SU-DHL-6 (cell line): Measurements from ENCODE around the gene COPS9.

Source experiments
- H2AFZ ChIP-seq: fragments of 200-600 bp; sonication (generic); 2 replicates; pipeline ENCODE4 v1.6.1; 2014; ENCODE audit warnings: low read depth, mild to moderate bottlenecking, moderate library complexity, mixed read lengths, antibody characterized with exemption, low read length; ENCODE audit not compliant: severe bottlenecking
- H3F3A ChIP-seq: fragments of 200-600 bp; shearing (Covaris generic); 2 replicates; pipeline ENCODE4 v1.6.0; 2016; ENCODE audit warnings: antibody characterized with exemption, mild to moderate bottlenecking; ENCODE audit not compliant: insufficient read depth
- H3K27ac ChIP-seq: fragments of 200-600 bp; sonication (generic); 2 replicates; pipeline ENCODE4 v1.5.1; 2016; ENCODE audit warnings: low read depth, mild to moderate bottlenecking, low read length, moderate library complexity, mixed read lengths
- H3K27me3 ChIP-seq: fragments of 200-600 bp; sonication (generic), shearing (Covaris generic); 2 replicates; pipeline ENCODE4 v1.6.0; 2014; ENCODE audit warnings: mild to moderate bottlenecking, low read length
- H3K36me3 ChIP-seq: fragments of 200-600 bp; sonication (generic); 2 replicates; pipeline ENCODE4 v1.6.1; 2014; ENCODE audit warnings: mild to moderate bottlenecking, low read length, mixed read lengths
- H3K4me2 ChIP-seq: fragments of 300-600, 200-600 bp; shearing (Covaris generic), sonication (generic); 2 replicates; pipeline ENCODE4 v1.6.0; 2014; ENCODE audit warnings: low read length, low read depth, mild to moderate bottlenecking; ENCODE audit not compliant: poor library complexity, severe bottlenecking
- H3K4me3 ChIP-seq: fragments of 200-600 bp; sonication (generic); 2 replicates; pipeline ENCODE4 v1.5.1; 2014; ENCODE audit warnings: antibody characterized with exemption, low read length, mild to moderate bottlenecking, mixed read lengths; ENCODE audit not compliant: insufficient read depth, poor library complexity, severe bottlenecking
- H3K79me2 ChIP-seq: fragments of 200-600 bp; sonication (generic); 2 replicates; pipeline ENCODE4 v1.6.1; 2014; ENCODE audit warnings: mild to moderate bottlenecking, low read length, moderate library complexity; ENCODE audit not compliant: insufficient read depth
- H3K9ac ChIP-seq: fragments of 200-600 bp; sonication (generic); 2 replicates; pipeline ENCODE4 v1.7.0; 2014; ENCODE audit warnings: mild to moderate bottlenecking, low read length
- H3K9me2 ChIP-seq: fragments of 200-600 bp; sonication (generic); replicated peaks from 2 replicates; pipeline ENCODE4 v1.6.1; 2014; ENCODE audit warnings: low read length; ENCODE audit not compliant: insufficient read depth
- H3K9me3 ChIP-seq: fragments of 200-600 bp; sonication (generic); 2 replicates; pipeline ENCODE4 v1.6.1; 2014; ENCODE audit warnings: low read length, mixed read lengths; ENCODE audit not compliant: insufficient read depth
- H4K20me1 ChIP-seq: fragments of 200-600 bp; sonication (generic); 2 replicates; pipeline ENCODE4 v1.6.1; 2014; ENCODE audit warnings: low read depth, mild to moderate bottlenecking, antibody characterized with exemption, low read length, moderate library complexity, mixed read lengths
- EZH2phosphoT487 ChIP-seq: fragments of 200-600 bp; sonication (generic), shearing (Covaris generic); conservative IDR thresholded peaks from 2 replicates; pipeline ENCODE4 v1.6.1; 2018; ENCODE audit warnings: mild to moderate bottlenecking, antibody characterized with exemption, low read length, moderate library complexity, mixed read lengths
- TF ChIP-seq, protein P1 (sequence below): fragments of 200-600 bp; sonication (generic); IDR thresholded peaks from one replicate; pipeline ENCODE4 v1.5.1; 2017; ENCODE audit warnings: antibody characterized with exemption, mild to moderate bottlenecking, low read length, moderate library complexity; ENCODE audit not compliant: insufficient read depth, poor library complexity, severe bottlenecking

Gene COPS9

DNA sequence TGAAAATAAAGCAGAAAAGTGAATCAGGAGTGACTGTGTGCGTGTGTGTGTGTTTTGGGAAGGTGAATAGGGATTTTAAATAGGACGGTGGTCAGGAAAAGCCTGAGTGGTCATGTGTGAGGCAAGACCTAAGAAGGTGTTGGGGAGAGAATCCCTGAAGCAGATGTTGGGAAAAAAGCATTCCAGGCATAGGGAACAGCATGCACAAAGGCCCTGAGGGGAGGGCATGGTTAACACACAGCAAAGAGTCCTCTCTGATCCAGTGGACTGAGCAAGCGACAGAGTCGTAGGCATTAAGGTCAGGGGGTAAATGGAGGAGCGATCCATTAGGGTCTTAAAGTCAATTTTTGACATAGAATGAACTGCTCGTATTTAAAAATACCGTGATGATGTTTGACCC is 38.4 kb upstream of the COPS9 start:
- no peak overlapping the region for H3K4me2 ChIP-seq
- no peak for TF ChIP-seq EZH2phosphoT487
- TF ChIP-seq, protein P1, sequence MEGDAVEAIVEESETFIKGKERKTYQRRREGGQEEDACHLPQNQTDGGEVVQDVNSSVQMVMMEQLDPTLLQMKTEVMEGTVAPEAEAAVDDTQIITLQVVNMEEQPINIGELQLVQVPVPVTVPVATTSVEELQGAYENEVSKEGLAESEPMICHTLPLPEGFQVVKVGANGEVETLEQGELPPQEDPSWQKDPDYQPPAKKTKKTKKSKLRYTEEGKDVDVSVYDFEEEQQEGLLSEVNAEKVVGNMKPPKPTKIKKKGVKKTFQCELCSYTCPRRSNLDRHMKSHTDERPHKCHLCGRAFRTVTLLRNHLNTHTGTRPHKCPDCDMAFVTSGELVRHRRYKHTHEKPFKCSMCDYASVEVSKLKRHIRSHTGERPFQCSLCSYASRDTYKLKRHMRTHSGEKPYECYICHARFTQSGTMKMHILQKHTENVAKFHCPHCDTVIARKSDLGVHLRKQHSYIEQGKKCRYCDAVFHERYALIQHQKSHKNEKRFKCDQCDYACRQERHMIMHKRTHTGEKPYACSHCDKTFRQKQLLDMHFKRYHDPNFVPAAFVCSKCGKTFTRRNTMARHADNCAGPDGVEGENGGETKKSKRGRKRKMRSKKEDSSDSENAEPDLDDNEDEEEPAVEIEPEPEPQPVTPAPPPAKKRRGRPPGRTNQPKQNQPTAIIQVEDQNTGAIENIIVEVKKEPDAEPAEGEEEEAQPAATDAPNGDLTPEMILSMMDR, result no peak
- no peaks in the 10 kb centered on the region for H3K9me2 ChIP-seq
- H3K79me2 ChIP-seq, result no peaks in the 10 kb centered on the region
- H3K9me3 ChIP-seq, result no peaks in the 10 kb centered on the region
- no peak overlapping the region for H3K4me3 ChIP-seq
- H3K27me3 ChIP-seq, result no peaks in the 10 kb centered on the region
- H3K36me3 ChIP-seq, result no peaks in the 10 kb centered on the region
- no peak overlapping the region for H2AFZ ChIP-seq
- H3F3A ChIP-seq, result no peaks in the 10 kb centered on the region
- H3K9ac ChIP-seq, result no peak overlapping the region
- no peak overlapping the region for H3K27ac ChIP-seq
- H4K20me1 ChIP-seq, result no peaks in the 10 kb centered on the region

DNA sequence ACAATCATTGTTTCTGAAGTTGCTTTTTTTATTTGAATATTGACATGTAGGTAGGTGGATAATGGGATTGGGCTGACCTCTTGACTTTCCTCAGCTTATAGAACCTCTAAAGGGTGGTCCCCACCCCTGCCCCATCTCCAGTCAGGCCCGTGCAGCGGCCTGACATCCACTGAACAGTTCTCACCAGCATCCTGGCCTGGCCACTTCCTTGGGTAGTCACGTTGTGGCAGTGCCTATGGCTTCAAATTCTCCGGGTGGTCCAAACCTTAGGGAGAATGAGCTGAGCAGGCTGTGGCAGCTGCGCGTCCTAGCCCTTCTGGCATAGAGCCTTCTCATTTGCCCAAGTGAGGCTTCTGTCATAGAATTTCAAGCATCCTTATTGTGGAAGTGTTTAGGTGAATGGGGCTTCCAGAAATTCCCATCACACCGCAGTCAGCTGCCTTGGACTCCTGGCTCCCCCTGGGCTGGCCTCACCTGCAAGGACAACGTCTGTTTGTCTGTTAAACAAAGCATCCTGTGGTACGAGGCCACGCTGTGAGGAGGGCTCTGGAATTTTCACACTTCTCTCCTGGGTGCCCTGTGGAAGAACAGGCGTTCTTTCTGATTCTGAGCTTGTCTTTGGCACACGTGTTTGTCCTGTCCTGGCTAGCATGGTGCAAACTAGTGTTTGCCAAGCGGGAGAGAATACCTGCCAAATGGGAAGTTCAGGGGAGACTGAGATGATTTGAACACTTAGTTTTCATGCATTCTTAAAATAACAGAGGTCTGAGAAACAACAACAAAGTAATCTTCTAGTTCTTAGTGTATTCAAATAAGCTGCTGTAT is 36.2 kb upstream of the COPS9 start:
- Histone ChIP-seq H3K36me3 (no peaks in the 10 kb centered on the region), H3K4me3 (no peak overlapping the region), H3K27ac (no peak overlapping the region), H3K27me3 (no peaks in the 10 kb centered on the region), H3K79me2 (no peaks in the 10 kb centered on the region), H3K9ac (no peak overlapping the region), H3F3A (no peaks in the 10 kb centered on the region), H3K4me2 (no peak overlapping the region), H3K9me2 (no peaks in the 10 kb centered on the region), H2AFZ (no peak overlapping the region), H3K9me3 (no peaks in the 10 kb centered on the region), H4K20me1 (no peaks in the 10 kb centered on the region)
- TF ChIP-seq, protein P1, result no peak
- no peak for TF ChIP-seq EZH2phosphoT487

DNA sequence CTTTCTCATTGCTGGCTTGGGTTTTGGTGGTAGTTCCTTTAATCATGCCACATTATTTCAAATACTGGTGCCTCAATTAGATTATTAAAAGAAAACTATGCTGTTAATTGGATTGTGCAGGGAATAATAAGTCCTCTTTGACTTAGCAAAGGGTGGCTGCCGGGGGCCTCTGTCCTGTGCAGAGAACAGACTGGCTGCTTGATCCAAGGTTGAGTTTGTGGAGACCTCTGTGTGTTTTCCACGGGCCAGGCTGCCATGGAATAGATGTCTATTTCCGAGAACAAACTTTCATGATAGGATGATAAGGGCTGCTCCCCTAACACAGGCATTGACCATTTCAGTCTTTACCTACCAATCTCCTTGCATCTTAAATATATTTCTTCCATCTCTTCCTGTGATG is 34.8 kb upstream of the COPS9 start:
- no peak overlapping the region for H3K4me2 ChIP-seq
- H4K20me1 ChIP-seq, result no peaks in the 10 kb centered on the region
- H2AFZ ChIP-seq, result no peak overlapping the region
- H3K9me2 ChIP-seq, result no peaks in the 10 kb centered on the region
- H3K9me3 ChIP-seq, result no peaks in the 10 kb centered on the region
- H3K4me3 ChIP-seq, result no peak overlapping the region
- no peaks in the 10 kb centered on the region for H3K79me2 ChIP-seq
- H3K27me3 ChIP-seq, result no peaks in the 10 kb centered on the region
- no peaks in the 10 kb centered on the region for H3F3A ChIP-seq
- H3K27ac ChIP-seq, result no peak overlapping the region
- no peaks in the 10 kb centered on the region for H3K36me3 ChIP-seq
- no peak for TF ChIP-seq EZH2phosphoT487
- TF ChIP-seq, protein P1, result no peak
- no peak overlapping the region for H3K9ac ChIP-seq
